CD4-positive, alpha-beta T cell treated with Interleukin-1 beta for 1 hour (primary cell): ENCODE data around the gene BRSK2.

Source experiments
- DNase-seq, 2 donors: peaks; one replicate each; pipeline ENCODE4 v3.0.0-alpha.2; 2020 to 2022

Gene BRSK2

DNA sequence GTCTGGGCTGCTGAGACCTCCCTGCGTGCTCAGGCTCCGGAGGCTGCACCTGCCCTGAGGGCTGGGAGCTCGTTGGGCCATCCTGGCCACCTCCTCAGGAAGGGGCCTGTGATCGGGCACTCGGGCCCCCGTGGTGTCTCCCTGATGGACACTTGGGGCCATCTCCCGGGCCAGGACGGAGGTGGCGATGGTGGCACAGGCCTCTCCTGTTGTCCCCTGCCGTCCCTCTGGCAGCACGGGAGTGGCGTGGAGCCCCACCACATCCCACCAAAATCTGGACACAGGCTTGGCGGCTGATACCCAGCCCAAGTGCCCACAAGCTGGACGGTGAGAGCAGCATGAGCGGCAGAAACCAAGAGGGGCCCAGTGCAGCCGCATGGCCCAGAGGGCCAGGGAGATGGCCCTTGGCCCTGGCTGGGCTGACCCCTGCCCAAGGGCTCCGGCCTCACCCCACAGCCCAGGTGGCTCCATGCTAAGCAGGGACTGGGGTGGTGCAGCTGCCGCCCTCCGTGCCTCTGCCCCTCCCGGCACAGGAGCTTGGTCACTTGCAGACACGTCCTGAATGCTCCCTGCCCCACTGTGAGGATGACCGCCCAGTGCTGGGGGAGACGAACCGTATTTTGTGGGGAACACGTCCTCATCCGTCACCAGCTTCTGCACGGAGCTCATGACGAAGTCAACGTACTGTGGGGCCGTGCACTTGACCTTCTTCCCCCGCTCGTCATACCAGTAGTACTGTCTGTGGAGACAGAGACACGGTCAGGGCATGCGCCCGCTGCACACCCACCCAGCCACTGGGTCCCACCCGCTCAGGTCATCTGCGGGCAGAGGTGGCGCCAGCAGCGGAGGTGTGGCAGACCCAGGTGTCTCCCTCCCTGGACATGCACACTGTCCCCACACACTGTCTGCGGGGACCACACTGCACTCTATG, 81.2 kb downstream of the BRSK2 start:
- DNase-seq, result no peak

DNA sequence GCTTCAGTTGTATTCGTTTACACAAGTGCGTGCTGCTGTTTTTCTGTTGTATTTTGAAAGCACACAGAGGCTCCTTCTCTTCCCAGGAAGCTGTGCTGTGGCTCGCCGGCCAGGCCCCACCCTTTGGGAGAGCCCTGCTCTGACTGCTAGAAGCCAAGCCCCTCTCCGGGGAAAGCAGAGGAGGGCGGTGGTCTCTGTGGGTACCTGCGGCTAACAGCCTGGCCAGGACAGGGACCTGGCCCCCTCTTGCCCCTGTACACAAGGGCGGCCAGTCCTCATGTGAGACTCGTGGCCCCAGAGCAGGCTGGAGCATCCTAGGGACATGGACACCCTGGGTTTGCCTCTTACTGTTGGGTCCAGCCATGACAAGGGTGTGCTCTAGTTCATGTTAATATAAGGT, 82.0 kb downstream of the BRSK2 start:
- no peak for DNase-seq

DNA sequence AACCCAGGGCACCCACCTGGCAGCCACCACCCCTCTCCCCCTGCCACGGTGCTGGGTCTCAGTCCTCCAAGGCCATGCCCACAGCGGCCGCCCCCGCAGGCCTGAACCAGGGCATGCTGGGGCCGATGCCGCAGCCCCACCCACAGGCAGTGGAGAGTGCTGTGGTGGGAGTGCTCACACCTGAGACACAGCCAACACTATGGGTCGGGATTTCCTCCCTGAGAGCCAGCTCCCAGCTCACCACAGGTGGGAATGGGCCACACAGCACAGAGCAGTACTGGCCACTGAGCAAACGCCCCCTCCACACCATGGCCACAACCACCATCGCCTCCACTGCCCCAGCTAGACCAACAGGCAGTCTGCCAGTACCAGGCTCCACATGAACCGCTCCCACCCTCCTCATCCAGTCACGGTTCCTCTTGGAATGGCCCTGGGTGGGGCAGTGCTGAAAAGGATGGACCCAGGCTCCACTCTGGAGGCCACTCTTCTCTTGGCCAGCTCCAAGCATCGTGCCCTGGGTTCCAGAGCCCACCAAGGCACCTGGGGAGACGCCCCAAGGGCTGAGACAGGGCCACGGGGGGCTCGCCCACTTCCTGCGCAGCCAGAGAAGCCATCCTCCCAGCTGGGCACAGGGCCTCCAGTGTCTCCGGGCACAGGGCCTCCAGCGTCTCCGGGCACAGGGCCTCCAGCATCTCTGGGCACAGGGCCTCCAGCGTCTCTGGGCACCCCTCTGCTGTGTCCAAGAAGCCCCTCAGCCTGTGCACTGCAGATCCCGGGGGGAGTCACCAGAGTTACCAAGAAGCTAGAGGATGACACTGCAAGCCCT, 82.7 kb downstream of the BRSK2 start:
- DNase-seq, result no peak

DNA sequence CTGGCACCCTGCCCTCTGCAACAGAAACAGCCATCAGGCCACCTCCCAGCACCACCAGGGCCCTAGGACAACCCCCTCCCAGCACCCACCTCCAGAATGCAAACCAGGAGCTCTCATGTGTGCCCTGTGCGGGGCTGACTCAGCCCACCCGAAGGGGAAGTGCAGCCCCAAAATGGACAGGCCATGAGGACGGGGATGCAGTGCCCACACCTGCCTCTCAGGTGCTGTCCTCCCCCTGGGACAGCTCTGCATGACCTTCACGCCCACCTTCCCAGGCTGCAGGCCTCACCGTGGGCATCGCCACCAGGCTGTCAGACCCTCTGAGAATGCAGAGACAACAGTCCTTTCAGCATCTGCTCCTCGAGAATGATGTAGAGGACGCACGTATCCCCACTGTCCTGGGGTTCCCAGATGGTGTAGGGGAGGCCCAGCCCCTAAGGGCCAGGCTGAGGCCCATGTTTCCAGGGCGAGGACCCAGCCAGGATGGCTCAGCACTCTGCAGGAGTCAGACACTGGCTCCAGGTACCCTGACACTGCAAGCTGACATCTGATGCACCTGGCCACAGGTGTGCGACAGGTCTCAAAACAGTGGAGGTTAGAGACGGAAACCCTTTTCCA, 83.4 kb downstream of the BRSK2 start:
- DNase-seq, result no peak

DNA sequence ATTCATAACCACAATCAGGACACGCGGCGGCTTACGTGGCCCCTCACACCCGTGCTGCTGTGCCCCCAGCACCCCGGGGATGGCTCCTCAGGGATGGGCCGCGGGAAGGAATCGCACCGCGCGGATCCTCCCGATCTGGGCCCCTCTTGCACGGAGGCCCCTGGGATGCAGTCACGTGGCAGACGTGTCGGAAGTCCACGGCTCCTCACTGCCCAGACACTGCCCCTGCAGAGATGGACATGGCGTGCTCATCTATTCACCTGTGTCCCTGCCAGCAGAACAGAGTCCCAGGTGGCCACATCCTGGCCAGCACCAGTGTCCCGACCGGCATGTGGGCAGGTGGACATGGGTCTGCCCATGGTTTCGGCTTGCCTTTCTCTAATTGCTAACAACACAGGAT, 84.1 kb downstream of the BRSK2 start:
- DNase-seq, result no peak

DNA sequence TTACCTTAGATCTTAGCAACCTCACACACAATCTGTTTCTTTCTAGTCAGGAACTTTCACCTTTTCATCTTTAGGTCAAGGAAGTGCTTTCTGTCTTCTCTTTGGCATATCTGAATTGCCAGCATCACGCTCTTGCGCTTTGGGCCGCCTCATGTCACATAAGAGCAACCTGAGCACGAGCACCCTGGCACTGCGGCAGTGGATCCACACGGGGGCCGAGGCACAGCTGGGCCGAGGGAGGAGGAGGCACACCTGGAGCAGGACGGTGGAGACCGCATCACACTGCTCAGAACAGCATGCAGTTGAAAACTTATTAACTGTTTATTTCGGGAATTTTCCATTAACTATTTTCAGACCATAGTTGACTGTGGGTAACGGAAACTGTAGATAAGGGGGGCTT, 86.1 kb downstream of the BRSK2 start:
- no peak for DNase-seq

DNA sequence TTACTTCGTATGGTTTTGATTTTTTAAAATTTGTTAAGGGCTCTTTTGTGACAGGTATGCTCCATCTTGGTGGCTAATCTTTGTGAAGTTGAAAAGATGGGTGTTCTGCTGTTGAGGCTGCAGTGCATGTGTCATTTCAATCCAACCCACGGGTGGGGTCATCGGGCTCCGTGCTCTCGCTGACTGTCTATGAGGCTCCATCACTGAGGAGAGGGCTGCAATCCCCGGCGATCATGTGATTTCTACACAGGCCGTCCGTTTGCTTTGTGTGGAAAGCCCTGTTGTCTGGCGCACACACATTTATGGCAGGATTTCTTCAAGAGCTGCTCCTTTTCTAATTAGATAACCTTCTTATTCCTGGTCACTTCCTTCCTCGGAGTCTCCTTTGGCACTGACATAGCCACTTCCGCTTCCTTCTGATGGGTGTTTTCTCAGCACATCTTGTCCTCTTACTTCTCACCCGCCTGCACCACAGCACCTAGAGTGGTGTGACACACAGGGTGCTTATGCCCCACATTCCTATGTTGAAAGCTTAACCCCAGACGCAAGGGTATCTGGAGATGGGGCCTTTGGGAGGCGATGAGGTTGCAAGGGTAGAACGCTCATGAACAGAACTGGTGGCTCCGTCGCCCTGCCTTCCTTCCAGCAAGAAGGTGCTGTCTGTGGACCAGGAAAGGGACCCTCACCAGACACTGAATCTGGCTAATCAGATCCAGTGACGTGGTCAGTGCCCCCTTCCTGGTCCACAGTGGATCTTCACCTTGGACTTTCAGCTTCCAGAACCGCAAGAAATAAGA, 87.4 kb downstream of the BRSK2 start:
- DNase-seq, result no peak

DNA sequence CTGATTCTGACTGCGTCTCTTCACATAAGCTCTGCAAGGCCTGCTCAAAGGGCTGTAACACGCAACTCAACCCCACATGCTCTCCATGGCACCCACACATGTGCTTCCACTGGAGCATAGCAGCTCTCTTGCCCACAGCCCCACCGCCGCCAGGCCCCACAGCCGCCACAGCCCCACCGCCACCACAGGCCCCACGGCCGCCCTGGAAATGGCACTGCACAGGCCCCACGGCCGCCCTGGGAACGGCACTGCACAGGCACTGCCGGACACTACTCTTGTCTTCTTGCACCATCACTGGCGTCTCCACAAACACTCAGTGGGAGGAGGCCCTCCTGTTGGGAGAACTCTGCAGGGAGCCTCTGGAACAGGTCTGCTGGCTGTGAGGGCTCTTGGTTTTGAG, 88.3 kb downstream of the BRSK2 start:
- DNase-seq, result no peak

DNA sequence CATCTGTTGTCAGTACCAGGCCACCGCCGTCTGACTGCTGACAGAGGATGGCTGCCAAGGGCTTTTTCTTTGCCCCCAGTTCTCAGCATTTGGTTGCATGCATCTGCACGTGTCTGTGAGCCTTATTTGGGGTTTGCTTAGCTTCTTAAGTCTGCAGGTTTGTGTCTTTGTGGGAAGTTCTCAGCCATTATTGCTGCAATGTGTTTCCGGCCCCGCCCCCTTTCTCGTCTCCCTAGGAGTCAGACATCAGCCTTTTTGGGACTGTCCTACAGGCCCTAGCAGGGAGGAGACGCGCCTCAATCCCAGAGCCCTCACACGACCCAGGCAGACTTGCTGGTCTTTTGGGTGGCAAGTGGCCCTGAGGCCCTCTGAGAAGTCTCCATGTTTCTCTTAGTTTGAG, 88.8 kb downstream of the BRSK2 start:
- DNase-seq, result no peak

DNA sequence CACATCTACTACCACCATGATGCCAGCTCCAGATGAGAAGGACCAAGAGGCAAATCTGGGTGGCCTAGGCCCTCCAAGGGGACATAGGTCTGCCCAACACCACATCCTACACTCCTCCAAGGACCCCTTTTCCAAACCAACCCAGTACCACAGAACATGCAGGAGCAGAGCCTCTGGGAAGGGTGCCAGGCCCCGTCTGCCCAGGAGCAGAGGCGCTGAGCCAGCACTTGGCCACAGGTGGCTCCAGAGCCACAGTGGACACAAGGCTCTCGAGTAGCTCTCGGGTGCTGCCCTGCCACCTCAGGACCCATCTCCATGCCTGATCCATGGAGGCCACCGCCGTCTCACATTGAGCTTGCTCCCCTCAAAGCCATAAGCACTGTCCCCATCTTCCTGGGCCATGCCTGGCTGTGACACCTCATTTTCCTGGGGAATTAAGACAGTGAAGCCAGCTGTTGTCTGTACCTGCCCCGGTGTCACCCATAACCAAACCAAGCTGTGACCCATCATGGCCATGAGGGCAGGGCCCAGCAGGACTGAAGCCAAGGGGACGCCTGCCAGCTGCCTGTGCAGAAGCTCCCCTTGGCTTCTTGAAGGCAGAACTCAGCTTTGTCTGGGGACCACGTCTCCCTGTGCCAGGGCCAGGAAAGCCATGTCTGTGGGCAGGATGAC, 89.4 kb downstream of the BRSK2 start:
- DNase-seq, result no peak

DNA sequence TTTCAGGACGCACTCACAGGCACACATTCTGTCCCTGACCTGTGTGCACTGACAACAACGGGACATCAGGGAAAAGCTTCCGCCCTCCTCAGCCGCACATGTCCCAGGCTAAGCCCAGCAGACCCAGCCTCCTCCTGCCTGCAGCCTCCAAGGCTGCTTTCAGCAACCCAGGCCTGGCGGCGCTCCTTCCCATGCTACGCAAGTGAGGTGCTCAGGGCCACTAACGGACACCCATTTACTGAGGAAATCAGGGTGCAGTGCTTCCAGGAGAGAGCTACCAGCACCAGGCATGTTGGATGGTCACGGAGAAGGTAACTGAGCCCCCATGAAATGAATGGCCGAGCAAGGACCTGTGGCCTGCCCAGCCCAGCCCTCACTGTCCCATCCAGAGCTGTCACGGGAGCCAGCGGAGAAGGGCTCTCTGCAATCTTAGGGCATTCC, 90.0 kb downstream of the BRSK2 start:
- DNase-seq, result no peak

DNA sequence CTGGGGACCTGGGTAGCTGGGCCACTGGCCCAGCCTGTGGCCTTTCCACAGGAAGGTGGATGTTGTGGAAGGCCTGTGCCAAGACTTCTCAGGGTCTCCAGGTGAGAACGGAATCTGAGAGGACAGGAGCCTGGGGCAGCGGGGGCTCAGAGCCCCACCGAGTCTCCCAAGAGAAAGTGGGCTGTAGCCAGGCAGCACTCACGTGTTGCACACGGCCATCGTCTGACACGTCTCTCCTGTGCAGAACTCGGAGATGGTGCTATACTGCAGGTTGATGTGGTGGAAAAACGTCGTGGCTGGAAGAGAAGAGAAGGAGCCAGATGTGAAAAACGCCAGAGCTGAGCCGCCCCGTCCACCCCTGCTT, 90.4 kb downstream of the BRSK2 start:
- DNase-seq, result no peak

DNA sequence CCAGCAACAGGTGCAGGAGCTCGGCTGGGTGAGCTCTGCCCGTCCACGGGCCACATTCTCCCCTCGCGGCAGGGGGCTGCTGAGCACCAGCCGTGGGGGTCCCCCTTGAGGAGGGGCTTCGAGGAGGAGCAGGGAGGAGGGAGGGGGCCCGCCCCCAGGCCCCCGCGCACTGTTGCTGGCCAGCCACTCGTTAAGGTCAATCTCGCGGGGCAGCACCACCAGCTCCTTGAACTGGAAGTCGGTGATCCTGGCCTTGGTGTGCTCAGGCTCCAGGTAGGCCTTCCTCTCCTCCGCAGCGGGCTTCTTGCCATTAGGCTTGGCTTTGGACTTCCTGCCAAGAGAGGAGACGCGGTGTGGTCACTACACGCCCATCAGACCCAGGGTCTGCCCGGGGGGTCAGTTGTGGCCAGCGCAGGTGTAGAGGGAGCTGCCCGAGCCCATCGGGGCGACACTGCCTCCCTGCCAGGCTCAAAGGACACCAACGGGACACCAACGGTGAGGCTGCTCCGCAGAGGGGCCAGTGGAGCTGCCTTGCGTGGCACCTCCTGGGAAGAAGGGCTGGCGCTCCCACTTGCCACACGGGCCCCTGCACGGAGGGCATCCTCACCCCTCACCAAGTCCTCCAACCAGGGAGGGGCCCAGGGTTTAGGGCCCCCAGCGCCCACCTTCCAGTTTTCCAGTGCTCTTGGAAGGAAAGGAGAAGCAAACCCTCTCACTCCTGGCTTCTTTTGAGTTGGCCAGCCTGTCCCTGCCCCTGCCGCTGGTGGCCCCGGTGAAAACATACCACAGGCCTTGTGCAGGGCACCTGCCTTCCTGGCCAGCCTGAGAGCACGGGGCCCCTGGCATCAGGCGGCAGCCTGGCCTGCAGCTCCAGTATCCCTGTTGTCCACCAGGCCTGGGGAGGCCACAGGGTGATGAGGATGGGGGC, 91.1 kb downstream of the BRSK2 start:
- no peak for DNase-seq

DNA sequence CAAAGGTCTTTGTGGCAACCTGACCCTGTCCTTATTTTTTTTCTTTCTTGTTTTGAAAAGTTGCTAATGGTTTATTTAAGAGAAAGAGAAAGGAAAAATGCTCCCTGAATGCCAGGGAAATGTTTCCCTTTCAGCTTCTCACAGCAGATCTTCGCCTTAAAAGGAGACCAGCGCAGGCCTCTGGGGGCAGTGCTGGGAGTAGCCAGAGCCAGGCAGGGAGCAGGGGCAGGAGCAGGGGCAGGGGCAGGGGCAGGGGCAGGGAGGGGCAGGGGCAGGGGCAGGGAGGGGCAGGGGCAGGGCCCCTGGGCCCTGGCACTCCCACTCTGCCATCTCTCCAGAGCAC, 91.7 kb downstream of the BRSK2 start:
- no peak for DNase-seq

DNA sequence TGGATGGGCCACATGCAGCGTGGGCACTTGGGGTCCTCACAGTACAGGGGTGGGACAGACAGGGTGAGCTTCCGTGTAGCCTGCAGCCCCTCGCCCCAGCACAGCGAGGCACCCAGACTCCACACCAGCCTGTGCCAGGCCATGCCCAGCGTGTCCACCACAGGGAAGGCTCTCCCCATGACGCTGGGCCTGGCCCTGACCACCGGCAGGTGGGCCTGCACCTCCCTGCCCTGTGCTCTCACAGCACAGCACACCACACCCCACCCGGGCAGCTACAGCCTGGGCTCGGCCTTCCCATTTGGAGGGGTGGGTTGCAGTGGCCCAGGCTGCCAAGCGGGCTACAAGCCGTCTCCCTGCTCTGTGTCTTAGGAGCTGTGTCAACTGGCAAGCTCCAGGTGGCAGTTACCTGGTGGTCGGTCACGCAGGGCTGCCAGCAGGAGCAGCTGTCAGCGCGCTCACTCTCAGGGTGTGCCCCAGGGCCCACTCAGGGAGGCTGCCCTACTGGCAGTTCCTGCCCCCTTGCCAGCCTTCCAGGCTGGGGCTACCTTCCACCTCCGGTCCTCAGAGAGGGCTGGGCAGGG, 92.2 kb downstream of the BRSK2 start:
- no peak for DNase-seq

DNA sequence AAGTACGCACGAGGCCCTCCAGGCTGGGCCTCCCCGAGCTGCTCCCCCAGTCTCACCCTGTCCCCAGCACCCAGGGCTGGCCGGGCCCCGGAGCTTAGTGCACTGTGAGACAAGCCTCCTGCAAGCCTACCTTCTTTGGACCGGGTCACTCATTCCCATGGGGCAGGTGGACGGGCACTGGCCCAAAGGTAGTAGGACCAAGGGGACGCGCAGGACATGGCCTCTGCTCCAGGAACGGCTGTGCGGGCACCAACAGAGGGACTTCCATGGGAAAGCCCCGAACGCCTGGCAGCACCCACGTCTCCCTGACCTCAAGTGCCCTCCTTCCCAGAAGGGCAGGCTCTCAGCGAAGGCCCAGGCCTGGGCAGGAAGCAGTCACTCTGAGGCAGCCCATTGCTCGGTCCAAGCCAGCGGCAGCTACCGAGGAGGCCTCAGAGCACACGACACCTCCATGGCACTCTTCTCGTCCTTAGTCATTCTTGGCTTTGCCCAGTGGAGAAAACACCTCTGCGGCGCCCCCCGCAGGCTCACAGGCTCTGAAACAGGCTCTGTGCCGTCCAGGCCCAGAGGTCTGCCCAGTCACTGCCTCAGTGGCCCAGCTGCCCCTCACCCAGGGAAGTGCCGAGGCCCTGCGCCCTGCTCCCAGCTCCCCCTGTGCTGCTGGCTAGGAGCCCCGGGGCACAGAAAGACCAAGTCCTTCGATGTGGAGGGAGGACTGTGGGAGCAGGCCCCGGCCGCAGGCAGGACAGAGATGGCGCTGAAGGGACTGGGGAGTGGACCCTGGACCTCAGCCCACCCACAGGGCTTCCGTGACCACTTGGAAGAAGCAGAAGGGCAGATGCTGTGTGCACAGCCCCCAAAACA, 93.1 kb downstream of the BRSK2 start:
- no peak for DNase-seq

DNA sequence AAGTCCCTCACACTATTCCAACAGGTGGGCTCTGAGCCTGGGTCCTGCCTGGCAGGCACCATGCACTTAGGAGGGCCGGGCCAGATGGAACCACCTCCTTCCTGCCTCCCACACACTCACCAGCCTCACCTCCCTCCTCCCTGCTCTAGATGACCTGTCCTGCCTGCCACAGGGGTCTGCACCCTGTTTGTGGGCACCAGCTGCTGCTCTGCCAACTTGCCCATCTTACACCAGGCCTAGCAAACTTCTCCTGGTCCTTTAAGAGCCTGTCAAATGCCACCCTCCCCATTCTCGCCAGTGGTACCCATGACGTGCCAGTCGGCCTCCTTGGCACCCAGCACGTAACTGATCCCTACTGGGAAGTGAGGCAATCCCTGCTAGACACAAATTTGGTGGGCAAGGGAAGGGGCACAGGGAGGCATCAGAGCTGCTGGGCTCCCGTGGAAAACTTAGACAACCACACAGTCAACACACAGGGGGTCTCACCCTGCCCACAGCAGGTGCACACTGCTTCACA, 93.8 kb downstream of the BRSK2 start:
- DNase-seq, result no peak

DNA sequence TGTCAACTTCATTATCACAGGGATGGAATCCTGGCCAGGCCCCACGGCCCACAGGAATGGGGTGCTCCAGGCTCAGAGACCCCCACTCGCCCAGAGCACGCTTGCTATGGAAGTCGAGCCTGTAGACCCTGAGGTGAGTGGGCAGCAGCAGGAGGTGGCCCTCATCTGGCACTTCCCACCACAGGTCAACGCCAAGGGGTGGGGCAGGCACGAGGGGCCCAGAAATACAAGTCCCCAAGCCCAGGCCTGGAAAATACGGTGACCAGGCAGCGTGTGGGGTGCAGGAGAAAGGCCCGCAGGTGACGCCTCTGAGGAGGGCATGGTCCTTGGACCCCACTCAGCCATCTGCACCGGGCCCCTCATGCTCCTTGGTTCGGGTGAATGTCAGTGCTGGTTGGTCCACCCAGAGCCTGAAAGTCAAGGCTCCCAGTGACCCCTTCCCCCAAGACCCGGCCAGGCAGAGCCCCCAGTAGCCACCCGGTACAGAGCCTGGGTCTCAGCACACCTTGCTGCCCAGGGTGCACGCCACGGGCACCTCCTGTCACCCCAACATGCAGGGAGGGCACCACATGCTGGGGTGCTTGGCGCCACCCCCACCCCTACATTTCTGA, 94.4 kb downstream of the BRSK2 start:
- DNase-seq, result no peak
